ENCODE data around the gene TMCO1. TPM values are rescaled to one million over a fixed set of nuclear protein-coding genes. Genes with fewer than 3 reads are reported as not detected.
A peak's percentile ranks its signal among the peaks of the same experiment; 100 is the strongest.
"Not testable (repeated sequence)": the region's sequence is repeated elsewhere in the genome, so short reads cannot be mapped to it uniquely, and the experiment has no call there.

The TMCO1 gene
- total and polyA plus RNA-seq, 2 experiments from 2014 or later, result 126 to 207 TPM

DNA sequence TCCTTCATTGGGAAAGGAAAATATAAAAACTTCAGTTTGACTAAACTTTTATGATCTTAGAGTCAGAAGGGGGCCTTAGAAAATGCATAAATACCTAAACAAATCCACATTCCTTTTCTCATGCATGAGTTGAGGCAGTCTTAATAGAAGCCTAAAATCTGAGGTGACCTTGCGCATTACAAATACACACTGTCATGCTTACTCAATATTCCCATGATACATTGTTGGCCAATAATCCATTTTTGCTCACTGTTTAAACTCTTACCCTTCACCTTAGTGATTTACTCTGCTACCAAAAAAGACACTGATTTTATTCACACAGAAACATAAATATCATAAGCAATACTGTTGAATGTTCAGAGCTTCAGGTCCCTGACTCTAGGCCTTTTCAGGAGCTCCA, 19.1 kb upstream of the TMCO1 start:
- Histone ChIP-seq H3K36me3 (ENCODE audit: low read depth) (no peaks in the 10 kb centered on the region), H4K20me1 (ENCODE audit: insufficient read depth) (no peaks in the 10 kb centered on the region), H3K4me2 (ENCODE audit: unreplicated experiment) (no peak overlapping the region), H3K9ac (no peak overlapping the region), H3K27ac (no peak overlapping the region), H3F3A (ENCODE audit: insufficient read depth) (no peaks in the 10 kb centered on the region), H3K9me3 (ENCODE audit: low read depth) (no peaks in the 10 kb centered on the region), H3K4me1 (ENCODE audit: insufficient read depth) (no peaks in the 10 kb centered on the region), H2AFZ (no peak overlapping the region), H3K79me2 (ENCODE audit: insufficient read depth) (no peaks in the 10 kb centered on the region), H3K27me3 (replicated peaks; ENCODE audit: insufficient read depth) (no peaks in the 10 kb centered on the region), H3K4me3 (no peak overlapping the region), H3K9me2 (ENCODE audit: insufficient read depth) (no peaks in the 10 kb centered on the region)
- no peak for TF ChIP-seq EZH2 (IDR thresholded peaks at IDR 0.05; ENCODE audit: insufficient read depth, poor library complexity, severe bottlenecking)
- no peak for TF ChIP-seq EZH2phosphoT487 (IDR thresholded peaks at IDR 0.05; ENCODE audit: insufficient read depth, low read depth)
- in situ Hi-C loops (cut with MboI), result no loop called here
- DNase-seq, result peak; percentile 5
- 93 to 100% methylated on average over 1 of the region's 1 CpG for WGBS, 2 experiments (ENCODE audit: low coverage in 1 of 2, low lambda C conversion rate in 2 of 2, missing lambda C conversion rate in 2 of 2)

DNA sequence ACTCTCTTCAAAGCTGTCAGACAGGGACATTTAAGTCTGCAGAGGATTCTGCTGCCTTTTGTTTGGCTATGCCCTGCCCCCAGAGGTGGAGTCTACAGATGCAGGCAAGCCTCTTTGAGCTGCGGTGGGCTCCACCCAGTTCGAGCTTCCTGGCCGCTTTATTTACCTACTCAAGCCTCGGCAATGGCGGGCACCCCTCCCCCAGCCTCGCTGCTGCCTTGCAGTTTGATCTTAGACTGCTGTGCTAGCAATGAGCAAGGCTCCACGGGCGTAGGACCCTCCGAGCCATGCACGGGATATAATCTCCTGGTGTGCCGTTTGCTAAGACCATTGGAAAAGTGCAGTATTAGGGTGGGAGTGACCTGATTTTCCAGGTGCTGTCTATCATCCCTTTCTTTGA, 14.9 kb upstream of the TMCO1 start:
- in situ Hi-C loops (cut with MboI); DNase-seq; H3K4me2 ChIP-seq (ENCODE audit: unreplicated experiment); H3K9me2 ChIP-seq (ENCODE audit: insufficient read depth); H3K36me3 ChIP-seq (ENCODE audit: low read depth); H3K9me3 ChIP-seq (ENCODE audit: low read depth); H3K4me3 ChIP-seq; H2AFZ ChIP-seq; H3K27ac ChIP-seq; H3K9ac ChIP-seq; H4K20me1 ChIP-seq (ENCODE audit: insufficient read depth); H3K79me2 ChIP-seq (ENCODE audit: insufficient read depth); H3K27me3 ChIP-seq (replicated peaks; ENCODE audit: insufficient read depth); H3K4me1 ChIP-seq (ENCODE audit: insufficient read depth); H3F3A ChIP-seq (ENCODE audit: insufficient read depth): not testable (repeated sequence)
- WGBS, 2 experiments (ENCODE audit: low coverage in 1 of 2, low lambda C conversion rate in 2 of 2, missing lambda C conversion rate in 2 of 2), result 86 to 88% methylated on average over 11 of the region's 11 CpGs

DNA sequence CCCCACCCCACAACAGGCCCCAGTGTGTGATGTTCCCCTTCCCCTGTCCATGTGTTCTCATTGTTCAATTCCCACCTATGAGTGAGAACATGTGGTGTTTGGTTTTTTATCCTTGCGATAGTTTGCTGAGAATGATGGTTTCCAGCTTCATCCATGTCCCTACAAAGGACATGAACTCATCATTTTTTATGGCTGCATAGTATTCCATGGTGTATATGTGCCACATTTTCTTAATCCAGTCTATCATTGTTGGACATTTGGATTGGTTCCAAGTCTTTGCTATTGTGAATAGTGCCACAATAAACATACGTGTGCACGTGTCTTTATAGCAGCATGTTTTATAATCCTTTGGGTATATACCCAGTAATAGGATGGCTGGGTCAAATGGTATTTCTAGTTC, 9.5 kb upstream of the TMCO1 start:
- H3K27me3 ChIP-seq (replicated peaks; ENCODE audit: insufficient read depth); DNase-seq; H4K20me1 ChIP-seq (ENCODE audit: insufficient read depth); H3K79me2 ChIP-seq (ENCODE audit: insufficient read depth); H3K9me2 ChIP-seq (ENCODE audit: insufficient read depth); H3K4me2 ChIP-seq (ENCODE audit: unreplicated experiment); H2AFZ ChIP-seq; H3K9ac ChIP-seq; H3K27ac ChIP-seq; H3K9me3 ChIP-seq (ENCODE audit: low read depth); H3K36me3 ChIP-seq (ENCODE audit: low read depth); H3K4me3 ChIP-seq; H3F3A ChIP-seq (ENCODE audit: insufficient read depth); in situ Hi-C loops (cut with MboI); H3K4me1 ChIP-seq (ENCODE audit: insufficient read depth): not testable (repeated sequence)
- 68 to 82% methylated on average over 2 to 3 of the region's 3 CpGs for WGBS, 2 experiments (ENCODE audit: low coverage in 1 of 2, low lambda C conversion rate in 2 of 2, missing lambda C conversion rate in 2 of 2)

DNA sequence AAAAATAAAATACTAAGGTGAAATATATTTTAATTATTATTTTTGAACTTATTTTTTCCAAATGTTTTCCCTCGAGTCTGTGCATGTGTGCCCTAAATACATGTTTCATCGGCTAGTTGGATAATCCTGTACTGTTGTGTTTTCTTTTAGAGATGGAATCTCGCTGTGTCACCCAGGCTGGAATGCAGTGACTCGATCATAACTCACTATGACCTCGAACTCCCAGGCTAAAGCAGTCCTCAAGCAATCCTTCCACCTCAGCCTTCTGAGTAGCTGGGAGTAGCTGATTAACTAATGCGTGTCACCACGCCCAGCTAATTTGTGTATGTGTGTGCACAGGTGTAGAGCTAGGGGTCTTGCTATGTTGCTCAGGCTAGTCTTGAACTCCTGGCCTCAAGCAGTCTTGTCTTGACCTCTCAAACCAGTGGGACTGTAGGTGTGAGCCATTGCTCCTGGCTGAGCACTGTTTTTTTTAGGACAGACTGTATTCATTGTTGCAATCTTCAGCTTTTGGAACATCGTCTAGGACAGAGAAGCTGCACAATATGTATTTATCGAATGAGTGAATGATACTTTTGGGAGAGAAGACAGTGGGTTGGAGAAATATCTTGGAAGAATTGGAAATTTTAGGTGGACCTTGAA, 4.8 kb upstream of the TMCO1 start:
- WGBS, 2 experiments (ENCODE audit: low coverage in 1 of 2, low lambda C conversion rate in 2 of 2, missing lambda C conversion rate in 2 of 2), result 17% methylated on average over 9 of the region's 9 CpGs
- TF ChIP-seq EZH2 (IDR thresholded peaks at IDR 0.05; ENCODE audit: insufficient read depth, poor library complexity, severe bottlenecking) (no peak), EZH2phosphoT487 (IDR thresholded peaks at IDR 0.05; ENCODE audit: insufficient read depth, low read depth) (no peak)
- Histone ChIP-seq H4K20me1 (ENCODE audit: insufficient read depth) (no peaks in the 10 kb centered on the region), H2AFZ (peak overlapping the region; percentile 21; the same call in 1 of the 2 replicates), H3K9me3 (ENCODE audit: low read depth) (no peaks in the 10 kb centered on the region), H3K4me2 (ENCODE audit: unreplicated experiment) (peak overlapping the region; percentile 60), H3K4me3 (no peak overlapping the region), H3K36me3 (ENCODE audit: low read depth) (0 out of 2 replicates have a peak, but pooled peaks cover 7% of the 10 kb centered on the region), H3F3A (ENCODE audit: insufficient read depth) (peaks cover 37% of the 10 kb centered on the region), H3K9ac (peak overlapping the region; percentile 63), H3K4me1 (ENCODE audit: insufficient read depth) (peaks cover 32% of the 10 kb centered on the region), H3K79me2 (ENCODE audit: insufficient read depth) (peaks cover 23% of the 10 kb centered on the region), H3K27ac (peak overlapping the region; percentile 85), H3K9me2 (ENCODE audit: insufficient read depth) (no peaks in the 10 kb centered on the region), H3K27me3 (replicated peaks; ENCODE audit: insufficient read depth) (no peaks in the 10 kb centered on the region)
- in situ Hi-C loops (cut with MboI), result no loop called here
- DNase-seq, result peak; percentile 92

DNA sequence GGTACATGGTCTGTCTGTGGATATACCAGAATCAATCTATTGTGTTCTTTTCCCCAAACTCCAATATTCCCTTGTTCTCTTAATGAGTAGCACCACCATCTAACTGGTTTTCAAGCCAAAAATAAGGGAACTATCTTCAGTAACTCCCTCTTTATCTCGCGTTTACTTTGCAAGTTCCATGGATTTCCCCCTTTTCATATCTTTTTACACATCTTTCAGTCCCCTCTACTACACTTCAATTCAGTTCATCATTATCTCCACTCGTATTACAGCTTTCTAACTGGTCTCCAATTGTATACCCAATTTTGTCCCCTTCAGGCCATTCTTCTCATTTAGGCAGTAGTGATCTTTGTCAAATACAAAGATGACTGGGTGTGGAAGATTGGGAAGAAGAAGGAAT, 4.1 kb upstream of the TMCO1 start:
- 84 to 89% methylated on average over 3 of the region's 3 CpGs for WGBS, 2 experiments (ENCODE audit: low coverage in 1 of 2, low lambda C conversion rate in 2 of 2, missing lambda C conversion rate in 2 of 2)
- no peaks in the 10 kb centered on the region for H4K20me1 ChIP-seq (ENCODE audit: insufficient read depth)
- DNase-seq, result no peak
- H3K27me3 ChIP-seq (replicated peaks; ENCODE audit: insufficient read depth), result no peaks in the 10 kb centered on the region
- peak overlapping the region; percentile 75 for H2AFZ ChIP-seq
- H3K36me3 ChIP-seq (ENCODE audit: low read depth), result 0 out of 2 replicates have a peak, but pooled peaks cover 7% of the 10 kb centered on the region
- in situ Hi-C loops (cut with MboI), result no loop called here
- TF ChIP-seq EZH2 (IDR thresholded peaks at IDR 0.05; ENCODE audit: insufficient read depth, poor library complexity, severe bottlenecking), result no peak
- no peak for TF ChIP-seq EZH2phosphoT487 (IDR thresholded peaks at IDR 0.05; ENCODE audit: insufficient read depth, low read depth)
- H3K79me2 ChIP-seq (ENCODE audit: insufficient read depth), result peaks cover 31% of the 10 kb centered on the region
- H3K9me3 ChIP-seq (ENCODE audit: low read depth), result no peaks in the 10 kb centered on the region
- peaks cover 37% of the 10 kb centered on the region for H3F3A ChIP-seq (ENCODE audit: insufficient read depth)
- H3K4me2 ChIP-seq (ENCODE audit: unreplicated experiment), result peak overlapping the region; percentile 50
- peak overlapping the region; percentile 63 for H3K9ac ChIP-seq
- H3K27ac ChIP-seq, result peak overlapping the region; percentile 85
- no peaks in the 10 kb centered on the region for H3K9me2 ChIP-seq (ENCODE audit: insufficient read depth)
- peaks cover 36% of the 10 kb centered on the region for H3K4me1 ChIP-seq (ENCODE audit: insufficient read depth)
- H3K4me3 ChIP-seq, result peak overlapping the region; percentile 24; the same call in 1 of the 2 replicates

Data from GM23248 (cell line).